Measurements from ENCODE around the gene TUBGCP6. TPM values are rescaled to one million over a fixed set of nuclear protein-coding genes. Genes with fewer than 3 reads are reported as not detected.

The TUBGCP6 gene
- total and polyA plus RNA-seq, 2 donors (not counting 1 experiment from before 2014, with no cell fraction given): 137 to 178 TPM

DNA sequence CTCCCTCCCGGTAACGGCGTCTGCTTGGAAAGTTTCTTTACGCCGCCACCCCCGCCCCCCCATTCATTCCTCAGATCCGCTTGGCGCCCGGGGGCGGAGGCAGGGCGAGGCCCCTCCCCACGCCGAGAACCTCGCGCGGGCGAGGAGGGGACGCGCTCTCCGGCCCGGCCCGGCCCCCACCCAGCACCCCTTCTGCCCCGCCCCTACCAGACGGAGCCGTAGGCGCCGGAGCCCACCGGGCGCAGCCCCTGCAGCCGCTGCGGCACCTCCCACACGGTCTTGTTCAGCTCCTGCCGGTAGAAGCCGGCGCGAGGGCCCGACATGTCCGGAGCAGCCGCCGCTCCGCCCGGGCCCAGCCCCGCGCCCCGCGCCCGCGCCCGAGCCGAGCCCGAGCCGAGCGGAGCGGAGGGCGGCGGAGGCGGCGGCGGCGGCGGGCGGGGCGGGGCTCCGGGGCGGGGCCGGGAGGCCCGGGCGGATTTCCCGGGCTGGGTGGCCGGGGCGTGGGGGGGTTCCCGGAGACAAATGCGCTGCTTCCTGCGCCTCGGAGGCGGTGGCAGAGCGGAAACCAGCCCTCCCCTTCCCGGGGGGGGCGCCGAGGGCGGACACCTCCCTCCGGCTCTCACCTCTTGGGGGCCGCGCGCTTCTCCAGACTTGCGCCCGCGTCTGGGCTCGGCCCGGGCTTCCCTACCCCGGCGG lies 25.3 kb upstream of the TUBGCP6 start, which contains the start of gene MAPK11:
Gene MAPK11 (minus strand): TSS at position 411 of the 696 bp plus-strand sequence. CDS start 88 bp downstream, at position 323.
- peak within 1 kb of the TSS; percentile 96 for H3K4me2 ChIP-seq (replicated peaks; ENCODE audit: low read depth, low read length, poor library complexity, severe bottlenecking)
- H3K4me1 ChIP-seq (ENCODE audit: control insufficient read depth in 2 of 2, insufficient read depth in 2 of 2, low read length in 2 of 2): peaks cover 23 to 34% of the 10 kb centered on the region in 2 donors
- H3K9ac ChIP-seq (ENCODE audit: low read length): peak within 1 kb of the TSS; percentile 70
- peaks cover 0 to 23% (median 9%) of the 10 kb centered on the region in 4 experiments for H3K27me3 ChIP-seq (replicated peaks in 1 of 4; ENCODE audit: control extremely low read depth in 1 of 4, control insufficient read depth in 3 of 4, insufficient read depth in 4 of 4, low read length in 3 of 4)
- Mint-ChIP-seq H3K9me3 (ENCODE audit: insufficient read depth) (no peaks in the 10 kb centered on the region), H3K27ac (peak within 1 kb of the TSS; percentile 10), H3K27me3 (no peaks in the 10 kb centered on the region), H3K4me1 (peaks cover 19% of the 10 kb centered on the region), H3K4me3 (peak within 1 kb of the TSS; percentile 80)
- no peaks in the 10 kb centered on the region for H3K9me3 ChIP-seq (ENCODE audit: control extremely low read depth in 1 of 3, control insufficient read depth in 2 of 3, insufficient read depth in 1 of 3, low read length in 2 of 3)
- ChIA-PET POLR2A (no interaction called here), CTCF (interaction anchor here (1.0 to 1.1 kb wide), 3 partner anchors 51 to 58 kb away, joined by 3 read pairs; no protein-coding TSS in a partner anchor)
- H3K79me2 ChIP-seq (ENCODE audit: control insufficient read depth, insufficient read depth, low read length): no peaks in the 10 kb centered on the region
- peak; percentile 46 for ATAC-seq (ENCODE audit: low read depth)
- H3K36me3 ChIP-seq (replicated peaks in 1 of 2; ENCODE audit: control extremely low read depth in 1 of 2, control insufficient read depth in 1 of 2, extremely low read depth in 1 of 2, insufficient read depth in 2 of 2, low read length in 1 of 2): no peaks in the 10 kb centered on the region
- H3K4me3 ChIP-seq (ENCODE audit: control extremely low read depth in 1 of 5, extremely low read depth in 1 of 5, insufficient read depth in 1 of 5, low read depth in 2 of 5, low read length in 4 of 5): peak within 1 kb of the TSS in 4 of 5 experiments; percentile 43 to 79 (median 62)
- intact Hi-C loops (cut with micrococcal nuclease): loop anchor here (1.0 to 2.0 kb wide), 5 partner anchors 17 to 351 kb away; partner anchors contain the start of gene TUBGCP6
- under 1% methylated on average over 80 of the region's 92 CpGs for WGBS (ENCODE audit: insufficient coverage)
- H3K27ac ChIP-seq (ENCODE audit: low read length in 2 of 2): no peak within 1 kb of the TSS
- peak within 1 kb of the TSS; percentile 54 for H2AFZ ChIP-seq (ENCODE audit: insufficient read depth, low read depth, low read length, poor library complexity, severe bottlenecking)
- peak; percentile 80 for DNase-seq
- TF ChIP-seq EZH2 (IDR thresholded peaks at IDR 0.05; ENCODE audit: borderline replicate concordance, insufficient read depth, low read depth, low read length, poor library complexity, severe bottlenecking): no peak
- TF ChIP-seq, protein P1, sequence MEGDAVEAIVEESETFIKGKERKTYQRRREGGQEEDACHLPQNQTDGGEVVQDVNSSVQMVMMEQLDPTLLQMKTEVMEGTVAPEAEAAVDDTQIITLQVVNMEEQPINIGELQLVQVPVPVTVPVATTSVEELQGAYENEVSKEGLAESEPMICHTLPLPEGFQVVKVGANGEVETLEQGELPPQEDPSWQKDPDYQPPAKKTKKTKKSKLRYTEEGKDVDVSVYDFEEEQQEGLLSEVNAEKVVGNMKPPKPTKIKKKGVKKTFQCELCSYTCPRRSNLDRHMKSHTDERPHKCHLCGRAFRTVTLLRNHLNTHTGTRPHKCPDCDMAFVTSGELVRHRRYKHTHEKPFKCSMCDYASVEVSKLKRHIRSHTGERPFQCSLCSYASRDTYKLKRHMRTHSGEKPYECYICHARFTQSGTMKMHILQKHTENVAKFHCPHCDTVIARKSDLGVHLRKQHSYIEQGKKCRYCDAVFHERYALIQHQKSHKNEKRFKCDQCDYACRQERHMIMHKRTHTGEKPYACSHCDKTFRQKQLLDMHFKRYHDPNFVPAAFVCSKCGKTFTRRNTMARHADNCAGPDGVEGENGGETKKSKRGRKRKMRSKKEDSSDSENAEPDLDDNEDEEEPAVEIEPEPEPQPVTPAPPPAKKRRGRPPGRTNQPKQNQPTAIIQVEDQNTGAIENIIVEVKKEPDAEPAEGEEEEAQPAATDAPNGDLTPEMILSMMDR (IDR thresholded peaks at IDR 0.05): no peak
- H4K20me1 ChIP-seq (ENCODE audit: control insufficient read depth, insufficient read depth, low read length, poor library complexity, severe bottlenecking): peaks cover 11% of the 10 kb centered on the region

DNA sequence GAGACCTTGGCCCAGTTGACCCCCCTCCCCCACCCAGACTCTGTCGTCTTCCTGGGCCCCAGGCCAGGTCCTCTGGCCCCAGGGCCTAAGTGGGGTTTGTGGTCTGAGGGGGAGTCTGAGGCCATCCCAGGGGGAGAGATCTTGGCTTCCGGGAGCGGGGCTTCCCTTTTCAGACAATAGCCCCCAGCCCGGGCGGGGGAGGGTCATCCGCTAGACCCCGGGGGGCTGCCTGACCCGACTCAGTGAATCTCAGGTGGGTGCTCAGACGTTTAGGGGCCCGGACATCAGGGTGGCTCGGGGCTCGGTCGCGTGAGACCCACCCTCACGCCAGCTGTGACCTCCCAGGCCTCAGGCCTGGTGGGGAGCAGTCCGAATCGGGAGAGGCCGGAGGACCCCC lies 24.7 kb upstream of the TUBGCP6 start:
- Mint-ChIP-seq H3K4me3 (peak overlapping the region; percentile 62), H3K4me1 (peaks cover 19% of the 10 kb centered on the region), H3K9me3 (ENCODE audit: insufficient read depth) (no peaks in the 10 kb centered on the region), H3K27me3 (no peaks in the 10 kb centered on the region), H3K27ac (no peak overlapping the region)
- no peaks in the 10 kb centered on the region for H3K36me3 ChIP-seq (replicated peaks in 1 of 2; ENCODE audit: control extremely low read depth in 1 of 2, control insufficient read depth in 1 of 2, extremely low read depth in 1 of 2, insufficient read depth in 2 of 2, low read length in 1 of 2)
- peaks cover 0 to 23% (median 9%) of the 10 kb centered on the region in 4 experiments for H3K27me3 ChIP-seq (replicated peaks in 1 of 4; ENCODE audit: control extremely low read depth in 1 of 4, control insufficient read depth in 3 of 4, insufficient read depth in 4 of 4, low read length in 3 of 4)
- WGBS (ENCODE audit: insufficient coverage): 3% methylated on average over 15 of the region's 18 CpGs
- DNase-seq: no peak
- H3K79me2 ChIP-seq (ENCODE audit: control insufficient read depth, insufficient read depth, low read length): no peaks in the 10 kb centered on the region
- H2AFZ ChIP-seq (ENCODE audit: insufficient read depth, low read depth, low read length, poor library complexity, severe bottlenecking): peak overlapping the region; percentile 54
- H3K9me3 ChIP-seq (ENCODE audit: control extremely low read depth in 1 of 3, control insufficient read depth in 2 of 3, insufficient read depth in 1 of 3, low read length in 2 of 3): no peaks in the 10 kb centered on the region
- peaks cover 11% of the 10 kb centered on the region for H4K20me1 ChIP-seq (ENCODE audit: control insufficient read depth, insufficient read depth, low read length, poor library complexity, severe bottlenecking)
- intact Hi-C loops (cut with micrococcal nuclease): no loop called here
- H3K9ac ChIP-seq (ENCODE audit: low read length): peak overlapping the region; percentile 70
- peak overlapping the region in 4 of 5 experiments; percentile 21 to 60 (median 54) for H3K4me3 ChIP-seq (ENCODE audit: control extremely low read depth in 1 of 5, extremely low read depth in 1 of 5, insufficient read depth in 1 of 5, low read depth in 2 of 5, low read length in 4 of 5)
- ChIA-PET POLR2A (interaction anchor here (1.1 kb wide), 1 partner anchor 18 kb away, joined by 3 read pairs; no protein-coding TSS in a partner anchor), CTCF (interaction anchor here (1.0 kb wide), 2 partner anchors 58 to 59 kb away, joined by 3 read pairs; no protein-coding TSS in a partner anchor)
- H3K27ac ChIP-seq (ENCODE audit: low read length in 2 of 2): no peak overlapping the region
- H3K4me1 ChIP-seq (ENCODE audit: control insufficient read depth in 2 of 2, insufficient read depth in 2 of 2, low read length in 2 of 2): peaks cover 23 to 34% of the 10 kb centered on the region in 2 donors
- no peak for ATAC-seq (ENCODE audit: low read depth)
- TF ChIP-seq, protein P1 (IDR thresholded peaks at IDR 0.05): no peak
- TF ChIP-seq EZH2 (IDR thresholded peaks at IDR 0.05; ENCODE audit: borderline replicate concordance, insufficient read depth, low read depth, low read length, poor library complexity, severe bottlenecking): no peak
- peak overlapping the region; percentile 96 for H3K4me2 ChIP-seq (replicated peaks; ENCODE audit: low read depth, low read length, poor library complexity, severe bottlenecking)

Measured in B cell (primary cell).